Ovary (tissue), 3 donors: ENCODE data around the gene LMAN2.

Experiments used
- CTCF ChIP-seq, 3 donors: fragments of 450-650 bp in 2 of 3; fragments of 200-600 bp in 1 of 3; IDR thresholded peaks; one replicate each; pipeline versions ENCODE4 v1.5.1 to v1.8.0; 2016 to 2022; ENCODE audit warnings: antibody characterized with exemption in 3 of 3, mild to moderate bottlenecking in 1 of 3
- EP300 ChIP-seq: sonication (generic); formaldehyde crosslinking; IDR thresholded peaks from one replicate; pipeline ENCODE4 v1.6.1; 2017; ENCODE audit warnings: antibody characterized with exemption
- donor health status: DM: no; HTN: no; CAD: no.

GRCh38 chr5:177396078-177396477 is 44.6 kb upstream of the LMAN2 start:
- TF ChIP-seq EP300 (no peak), CTCF (IDR thresholded peaks at IDR 0.05) (no peak)
